H54 (cell line): ENCODE results near the gene CDHR4.
"Not testable (repeated sequence)": the region's sequence is repeated elsewhere in the genome, so short reads cannot be mapped to it uniquely, and the experiment has no call there.

Source experiments
- DNase-seq: peaks from one replicate; pipeline ENCODE4 v3.0.0; 2011; ENCODE audit warnings: low spot score, mixed read lengths; ENCODE audit not compliant: insufficient read length
- FAIRE-seq: peaks from 3 replicates; lab custom pipeline; 2011; peaks lifted over from hg19 to GRCh38; lab: Jason Lieb, UNC
- POLR2A ChIP-seq: IDR thresholded peaks from 2 replicates; pipeline ENCODE4 v1.6.1; 2011; ENCODE audit warnings: low read depth, mild to moderate bottlenecking, low read length

Gene CDHR4

DNA sequence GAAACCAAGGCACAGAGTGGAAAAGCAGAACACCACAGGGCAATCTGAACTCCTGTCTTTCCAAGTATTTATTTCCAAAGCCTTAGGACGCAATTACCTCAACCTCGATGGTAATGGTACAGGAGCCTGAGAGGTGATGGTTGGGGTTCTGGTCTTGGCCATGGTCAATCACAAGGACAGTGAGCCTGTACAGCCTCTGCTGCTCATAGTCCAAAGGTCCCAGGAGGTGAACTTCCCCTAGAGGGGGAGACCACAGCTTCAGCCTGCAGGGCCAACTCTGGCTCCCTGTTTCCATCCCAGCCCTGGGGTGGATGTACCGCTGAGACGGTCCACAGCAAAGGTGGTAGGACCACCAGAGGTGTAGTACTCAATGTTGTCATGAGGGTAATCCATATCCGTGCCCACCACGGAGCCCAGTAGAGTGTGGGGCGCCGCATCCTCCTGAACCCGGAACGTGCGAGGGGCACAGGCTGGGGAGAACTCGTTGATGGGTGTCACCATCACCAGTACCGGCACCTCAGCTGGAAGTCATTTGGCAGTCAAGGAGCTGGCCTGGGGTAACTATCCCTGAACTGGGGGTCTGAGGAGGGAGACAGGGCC, 6.1 kb downstream of the CDHR4 start:
- DNase-seq (no peak), FAIRE-seq (no peak)
- no peak for TF ChIP-seq POLR2A

DNA sequence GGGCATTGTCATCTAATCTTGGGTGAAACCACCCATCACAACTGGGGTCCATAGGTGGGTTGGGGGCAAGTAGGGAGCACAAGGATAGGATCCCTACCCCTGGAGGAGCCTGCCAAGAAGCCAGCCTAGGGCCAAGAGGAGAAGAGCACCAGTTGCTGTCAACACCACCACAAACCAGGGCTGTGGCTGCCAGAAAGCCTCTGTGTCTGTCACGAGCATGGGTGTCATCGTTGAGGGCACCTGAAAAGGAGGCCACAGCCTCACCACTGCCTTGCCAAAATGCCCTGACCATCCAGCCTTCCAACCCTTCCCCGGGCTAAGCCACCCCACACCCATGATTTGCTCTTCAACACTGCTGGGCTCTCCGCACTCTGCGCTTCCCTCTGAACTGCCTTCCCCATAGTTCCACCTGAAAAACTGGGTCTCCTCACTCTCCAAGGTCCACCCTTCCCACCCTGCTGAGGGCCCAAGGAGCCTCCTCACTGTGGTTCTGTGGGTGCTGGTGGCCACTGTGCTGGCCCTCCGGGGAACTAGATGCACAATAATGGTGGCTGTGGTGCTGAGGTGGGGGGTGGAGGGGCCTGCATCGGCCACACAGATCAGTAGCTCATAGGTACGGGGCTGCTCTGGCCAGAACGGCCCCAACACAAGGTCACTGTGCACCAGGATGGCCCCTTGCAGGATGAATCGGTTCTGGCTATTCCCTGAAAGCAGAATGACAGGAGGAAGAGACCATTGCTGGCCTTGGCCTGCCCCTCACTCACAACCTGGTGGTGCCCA, 7.1 kb downstream of the CDHR4 start:
- FAIRE-seq = no peak
- no peak for DNase-seq
- TF ChIP-seq POLR2A = no peak

DNA sequence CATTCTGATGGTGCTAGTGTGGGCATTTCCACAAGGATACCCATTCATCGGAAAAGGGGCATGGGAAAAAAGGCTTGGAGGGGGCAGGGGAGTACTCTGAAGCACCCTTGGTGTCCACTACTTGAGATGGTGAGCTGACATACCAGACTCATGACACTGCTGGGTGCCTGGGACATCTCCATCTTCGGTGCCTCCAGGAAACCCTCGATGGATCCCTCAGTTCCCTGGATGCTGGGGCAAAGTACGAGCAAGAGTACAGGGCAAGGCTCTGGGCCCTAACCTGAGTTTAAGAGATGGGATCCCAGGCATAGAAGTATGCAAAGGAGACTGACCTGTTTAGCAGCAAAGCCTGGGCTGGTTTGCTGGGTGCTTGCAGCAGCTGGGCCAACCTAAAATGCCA, 8.1 kb downstream of the CDHR4 start:
- FAIRE-seq (no peak), DNase-seq (no peak)
- TF ChIP-seq POLR2A = no peak

DNA sequence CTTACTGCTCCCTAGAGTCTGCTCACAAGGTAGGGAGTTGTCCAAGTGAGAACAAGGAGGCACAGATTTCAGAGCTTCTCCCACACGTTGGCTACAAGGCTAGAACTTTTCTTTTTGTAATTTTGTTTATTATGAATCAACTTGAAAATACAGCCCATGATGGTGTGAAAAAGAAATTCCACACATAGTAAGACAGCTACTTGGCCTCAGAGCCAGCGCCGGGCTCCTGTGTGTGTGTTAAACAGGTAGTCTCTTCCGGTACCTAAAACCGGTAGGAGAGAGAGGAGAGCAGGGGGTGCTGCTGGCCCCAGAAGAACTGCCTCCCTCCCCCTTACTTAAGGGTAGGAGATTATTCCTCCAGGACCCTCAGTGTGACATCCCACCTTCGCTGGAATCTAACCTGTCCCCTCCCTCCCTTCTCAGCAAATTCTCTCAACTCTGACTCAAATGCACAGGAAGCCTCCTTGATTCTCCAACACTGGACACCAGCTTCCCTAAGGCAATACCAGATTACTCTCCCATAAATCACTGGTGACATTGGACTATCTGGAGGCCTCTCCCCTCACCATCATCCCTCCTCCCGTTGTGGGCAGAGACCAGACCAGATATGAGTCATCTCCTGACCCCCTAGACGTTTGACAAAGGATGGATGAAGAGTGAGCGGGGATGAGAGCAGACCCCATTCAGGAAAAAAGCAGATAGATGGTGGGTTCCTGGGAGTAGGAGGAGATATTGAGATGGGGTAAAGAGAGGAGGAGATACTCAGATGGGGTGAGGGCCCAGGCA, 8.9 kb downstream of the CDHR4 start:
- TF ChIP-seq POLR2A = no peak
- DNase-seq (no peak), FAIRE-seq (no peak)

DNA sequence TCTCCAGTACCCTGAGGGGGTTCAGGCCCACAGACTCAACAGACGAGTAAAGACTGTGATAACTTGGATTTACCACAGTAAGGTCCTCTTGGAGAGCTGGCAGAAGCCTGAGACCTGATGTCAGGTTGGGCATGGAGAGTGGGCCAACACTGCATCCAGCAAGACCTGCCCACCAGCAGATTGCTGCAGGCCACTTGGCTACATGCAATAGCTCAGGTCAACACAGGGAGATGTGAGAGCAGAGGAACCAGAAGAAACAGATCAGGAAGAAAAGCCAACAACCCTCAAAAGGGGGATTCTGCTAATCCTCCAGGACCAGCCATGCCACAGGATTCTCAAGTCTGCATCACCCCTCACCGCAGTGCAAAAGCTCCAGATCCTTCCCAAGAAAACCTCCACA, 11.6 kb downstream of the CDHR4 start:
- TF ChIP-seq POLR2A = no peak
- FAIRE-seq (no peak), DNase-seq (no peak)

DNA sequence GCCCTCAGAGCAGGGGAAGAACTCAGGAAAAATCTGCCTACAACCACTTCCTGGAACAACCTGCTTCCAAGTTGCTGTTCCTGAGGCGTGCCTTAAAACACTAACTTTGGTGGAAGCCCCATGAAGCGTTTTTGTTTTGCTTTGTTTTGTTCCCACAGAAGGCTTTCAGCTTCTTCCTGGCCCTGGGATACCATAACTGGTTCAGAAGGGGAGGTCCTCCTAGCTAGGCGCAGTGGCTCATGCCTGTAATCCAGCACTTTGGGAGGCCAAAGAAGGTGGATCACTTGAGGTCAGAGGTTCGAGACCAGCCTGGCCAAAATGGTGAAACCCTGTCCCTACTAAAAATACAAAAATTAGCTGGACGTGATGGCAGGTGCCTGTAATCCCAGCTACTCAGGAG, 12.1 kb downstream of the CDHR4 start:
- no peak for TF ChIP-seq POLR2A
- DNase-seq (no peak), FAIRE-seq (no peak)

DNA sequence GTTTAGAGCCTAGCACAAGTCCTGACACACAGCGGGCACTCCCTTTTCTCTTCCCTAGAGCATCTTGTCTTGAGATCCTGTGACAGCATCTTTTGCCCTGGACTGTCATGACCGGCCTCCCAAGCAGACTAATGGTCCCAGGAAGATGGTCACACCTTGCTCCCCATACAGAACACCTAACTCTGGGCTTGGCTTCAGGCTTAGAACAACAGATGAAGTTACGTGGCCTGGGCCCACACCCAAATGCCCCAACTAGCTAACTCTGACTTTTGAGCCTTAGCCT, 12.6 kb downstream of the CDHR4 start:
- no peak for TF ChIP-seq POLR2A
- DNase-seq = no peak
- no peak for FAIRE-seq

DNA sequence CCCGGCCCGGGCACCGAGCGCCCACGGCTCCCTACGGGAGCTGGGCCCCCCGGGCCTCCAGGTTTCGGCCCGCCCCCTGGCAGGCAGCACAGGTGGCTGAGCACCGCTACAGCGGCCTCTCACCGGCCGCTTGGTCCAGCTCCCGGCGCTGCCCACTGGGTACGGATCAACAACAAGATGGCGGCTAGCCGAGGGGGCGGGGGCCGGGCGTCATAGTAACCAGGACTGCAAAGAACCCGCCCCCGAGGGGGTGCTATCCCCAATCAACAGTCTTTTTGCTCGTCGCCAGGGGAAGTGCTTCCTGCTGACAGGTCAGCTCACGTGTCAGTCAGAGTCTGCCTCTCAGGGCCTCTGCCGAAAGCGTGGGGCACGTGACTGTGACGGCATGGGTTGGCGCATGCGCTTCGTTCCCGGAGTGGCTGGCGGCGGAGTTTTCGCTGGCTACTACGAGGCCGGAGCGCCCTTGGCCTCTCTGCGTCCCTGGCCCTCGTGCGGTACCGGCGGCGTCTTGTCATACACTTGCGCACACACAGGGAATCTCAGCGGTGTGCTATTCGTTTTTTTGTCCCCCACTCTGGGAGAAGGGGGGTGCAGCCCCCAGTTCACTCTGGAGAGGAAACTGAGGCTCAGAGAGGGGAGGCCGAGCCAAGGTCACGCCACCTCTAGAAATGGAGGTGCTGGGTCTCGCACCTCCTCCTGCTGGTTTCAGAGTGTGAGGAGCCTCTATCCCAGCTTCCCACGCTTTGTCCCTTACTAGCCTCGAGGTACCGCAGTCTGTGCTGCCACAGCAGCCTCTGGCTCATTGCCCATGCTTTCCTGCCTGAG, 13.1 kb downstream of the CDHR4 start, which contains the start of gene IP6K1:
TSS of gene IP6K1 (minus strand) at position 186 of the 825 bp plus-strand sequence. CDS start 38,502 bp downstream, outside the sequence.
- peak; percentile 91 for TF ChIP-seq POLR2A
- FAIRE-seq = peak; percentile 71
- peak; percentile 100 for DNase-seq

DNA sequence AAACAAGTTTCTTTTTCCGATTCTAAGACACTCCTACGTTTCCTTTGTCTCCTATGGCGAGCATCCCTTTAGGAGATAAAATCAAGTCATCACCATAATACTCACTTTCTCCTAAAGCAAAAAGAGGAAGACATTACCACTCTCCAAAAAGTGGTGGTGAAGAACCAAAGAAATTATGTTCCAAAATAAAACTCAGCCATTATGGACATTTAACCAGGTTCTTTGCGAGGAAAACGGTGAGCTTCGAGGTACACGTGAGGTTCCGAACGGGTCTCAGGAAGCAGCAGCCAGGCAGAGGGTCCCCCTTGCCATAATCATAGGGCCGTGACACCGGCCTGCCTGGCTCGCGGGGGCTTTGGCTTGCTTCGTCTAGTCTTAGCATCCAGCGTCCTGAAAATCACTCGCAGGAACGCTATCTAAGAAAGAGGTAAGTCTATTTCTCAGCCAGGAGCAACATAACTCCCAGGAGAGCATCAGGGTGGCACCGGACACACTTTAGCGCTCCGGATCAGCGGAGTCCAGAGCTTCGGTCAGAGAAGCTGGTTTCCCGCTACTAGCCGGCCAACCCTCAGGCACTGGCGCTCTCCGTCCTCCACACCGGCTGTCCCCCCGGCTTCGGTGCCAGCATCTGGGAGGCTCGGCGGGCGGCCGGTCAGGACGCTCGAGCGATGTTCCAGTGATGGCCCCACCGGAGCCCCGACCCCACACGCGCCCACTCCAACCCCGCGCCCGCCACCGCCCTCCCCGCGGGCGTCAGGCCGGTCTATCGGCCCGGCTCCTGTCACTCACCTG, 13.9 kb downstream of the CDHR4 start:
- DNase-seq (peak; percentile 60), FAIRE-seq (no peak)
- no peak for TF ChIP-seq POLR2A

DNA sequence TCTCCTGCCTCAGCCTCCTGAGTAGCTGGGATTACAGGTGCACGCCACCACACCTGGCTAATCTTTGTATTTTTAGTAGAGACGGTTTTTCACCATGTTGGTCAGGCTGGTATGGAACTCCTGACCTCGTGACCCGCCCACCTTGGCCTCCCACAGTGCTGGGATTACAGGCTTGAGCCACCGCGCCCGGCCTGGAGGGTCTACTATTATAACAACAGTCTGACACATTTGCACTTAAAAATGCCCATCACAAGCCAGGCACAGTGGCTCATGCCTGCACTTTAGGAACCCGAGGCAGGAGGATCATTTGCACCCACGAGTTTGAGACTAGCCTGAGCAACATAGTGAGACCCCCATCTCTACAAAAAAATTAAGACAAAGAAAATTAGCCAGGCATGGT, 17.4 kb downstream of the CDHR4 start:
- not testable (repeated sequence) for DNase-seq, FAIRE-seq

DNA sequence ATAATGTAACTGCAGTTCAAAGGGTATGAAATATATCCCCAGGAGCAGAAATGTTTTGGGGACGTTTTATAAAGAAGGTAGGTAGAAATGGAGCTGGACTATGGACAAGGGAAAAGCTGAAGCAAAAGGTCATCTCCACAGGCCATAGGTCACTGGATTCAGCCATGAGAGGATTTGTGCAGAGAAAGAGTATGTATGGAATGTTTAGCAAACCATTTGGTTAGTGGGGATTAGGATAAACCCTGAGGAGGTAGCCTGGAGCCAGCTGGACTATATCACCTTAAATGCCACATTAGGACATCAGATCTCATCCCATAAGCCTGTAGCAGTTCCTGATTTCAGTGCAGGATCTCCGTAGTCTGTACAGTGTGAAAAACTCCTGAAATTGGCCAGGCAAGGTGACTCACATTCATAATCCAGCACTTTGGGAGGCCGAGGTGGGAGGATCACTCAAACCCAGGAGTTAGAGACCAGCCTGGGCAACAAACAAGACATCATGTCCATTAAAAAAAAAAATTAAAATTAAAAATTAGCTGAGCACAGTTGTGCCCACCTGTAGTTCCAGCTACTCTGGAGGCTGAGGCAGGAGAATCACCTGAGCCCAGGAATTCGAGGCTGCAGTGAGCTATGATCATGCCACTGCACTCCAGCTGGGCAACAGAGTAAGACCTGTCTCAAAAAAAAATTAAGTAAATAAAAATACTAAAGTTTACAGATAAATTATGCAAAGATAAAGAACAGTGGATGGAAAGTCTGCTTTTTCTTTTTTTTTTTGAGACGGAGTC, 18.1 kb downstream of the CDHR4 start:
- no peak for TF ChIP-seq POLR2A
- no peak for DNase-seq
- no peak for FAIRE-seq

DNA sequence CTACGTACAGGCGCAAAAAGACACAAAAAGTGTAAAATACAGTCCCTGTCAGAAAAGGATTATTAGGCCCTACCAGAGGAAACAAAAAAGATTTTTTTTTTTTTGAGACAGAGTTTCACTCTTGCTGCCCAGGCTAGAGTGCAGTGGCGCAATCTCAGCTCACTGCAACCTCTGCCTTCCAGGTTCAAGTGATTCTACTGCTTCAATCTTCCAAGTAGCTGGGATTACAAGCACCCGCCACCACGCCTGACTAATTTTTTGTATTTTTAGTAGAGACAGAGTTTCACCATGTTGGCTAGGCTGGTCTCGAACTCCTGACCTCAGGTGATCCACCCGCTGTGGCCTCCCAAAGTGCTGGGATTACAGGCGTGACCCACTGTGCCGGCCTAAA, 18.7 kb downstream of the CDHR4 start:
- FAIRE-seq, DNase-seq: not testable (repeated sequence)
